Measurements from ENCODE around the gene NEUROD6.

- no peak for TF ChIP-seq CTCF (IDR thresholded peaks at IDR 0.05; ENCODE audit: insufficient read depth, low read length, poor library complexity, severe bottlenecking)
- TF ChIP-seq EZH2phosphoT487 (conservative IDR thresholded peaks at IDR 0.05; ENCODE audit: low read length) = no peak
Observed at GRCh38 chr7:31310321-31310935, 30.1 kb downstream of the NEUROD6 start.

Data from SU-DHL-6 (cell line).